RWPE1 (cell line): ENCODE measurements around the gene IFNE.

Experiments used
- CTCF ChIA-PET: fragments of 350-600 bp; sonication (Branson Sonifier 250); formaldehyde crosslinking; extraction: SDS; loops from one replicate; lab custom pipeline; 2021; lab: Yijun Ruan, JAX
- POLR2A ChIA-PET: fragments of 400-600 bp; formaldehyde crosslinking; extraction: SDS; loops from one replicate; lab custom pipeline; 2020; ENCODE audit warnings: antibody characterized with exemption; ENCODE audit not compliant: low non-redundant PET; lab: Yijun Ruan, JAX
- DNase-seq: peaks from one replicate; pipeline ENCODE4 v3.0.0; 2012; ENCODE audit warnings: low spot score
- H3K27ac ChIP-seq: fragments of 450-650 bp; 2 replicates; pipeline ENCODE4 v1.5.1; 2017
- TF ChIP-seq, protein P1 (sequence below): fragments of 450-650 bp; conservative IDR thresholded peaks from 2 replicates; pipeline ENCODE4 v1.5.1; 2017; ENCODE audit warnings: low read depth, mild to moderate bottlenecking

IFNE gene

DNA sequence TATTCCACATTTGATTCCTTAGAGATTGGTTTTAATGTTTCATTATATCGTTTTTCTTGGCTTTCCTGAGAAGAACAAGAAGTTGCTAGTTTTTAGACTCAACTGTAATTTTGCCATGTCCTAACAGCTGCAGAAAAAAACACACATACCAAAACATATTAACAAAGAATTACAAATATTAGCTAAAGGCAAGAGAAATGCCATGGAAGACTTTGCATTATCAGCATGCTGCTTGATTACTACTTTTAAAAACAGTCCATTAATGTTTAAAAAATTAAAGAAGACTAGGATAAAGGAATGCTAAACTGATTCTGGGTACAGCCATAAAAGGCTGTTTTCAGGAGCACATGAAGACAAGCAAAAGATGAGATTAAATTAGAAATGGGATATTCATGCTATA, 20.5 kb upstream of the IFNE start:
- H3K27ac ChIP-seq, result no peak overlapping the region
- ChIA-PET POLR2A (no interaction called here), CTCF (no interaction called here)
- TF ChIP-seq, protein P1, sequence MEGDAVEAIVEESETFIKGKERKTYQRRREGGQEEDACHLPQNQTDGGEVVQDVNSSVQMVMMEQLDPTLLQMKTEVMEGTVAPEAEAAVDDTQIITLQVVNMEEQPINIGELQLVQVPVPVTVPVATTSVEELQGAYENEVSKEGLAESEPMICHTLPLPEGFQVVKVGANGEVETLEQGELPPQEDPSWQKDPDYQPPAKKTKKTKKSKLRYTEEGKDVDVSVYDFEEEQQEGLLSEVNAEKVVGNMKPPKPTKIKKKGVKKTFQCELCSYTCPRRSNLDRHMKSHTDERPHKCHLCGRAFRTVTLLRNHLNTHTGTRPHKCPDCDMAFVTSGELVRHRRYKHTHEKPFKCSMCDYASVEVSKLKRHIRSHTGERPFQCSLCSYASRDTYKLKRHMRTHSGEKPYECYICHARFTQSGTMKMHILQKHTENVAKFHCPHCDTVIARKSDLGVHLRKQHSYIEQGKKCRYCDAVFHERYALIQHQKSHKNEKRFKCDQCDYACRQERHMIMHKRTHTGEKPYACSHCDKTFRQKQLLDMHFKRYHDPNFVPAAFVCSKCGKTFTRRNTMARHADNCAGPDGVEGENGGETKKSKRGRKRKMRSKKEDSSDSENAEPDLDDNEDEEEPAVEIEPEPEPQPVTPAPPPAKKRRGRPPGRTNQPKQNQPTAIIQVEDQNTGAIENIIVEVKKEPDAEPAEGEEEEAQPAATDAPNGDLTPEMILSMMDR, result no peak
- no peak for DNase-seq

DNA sequence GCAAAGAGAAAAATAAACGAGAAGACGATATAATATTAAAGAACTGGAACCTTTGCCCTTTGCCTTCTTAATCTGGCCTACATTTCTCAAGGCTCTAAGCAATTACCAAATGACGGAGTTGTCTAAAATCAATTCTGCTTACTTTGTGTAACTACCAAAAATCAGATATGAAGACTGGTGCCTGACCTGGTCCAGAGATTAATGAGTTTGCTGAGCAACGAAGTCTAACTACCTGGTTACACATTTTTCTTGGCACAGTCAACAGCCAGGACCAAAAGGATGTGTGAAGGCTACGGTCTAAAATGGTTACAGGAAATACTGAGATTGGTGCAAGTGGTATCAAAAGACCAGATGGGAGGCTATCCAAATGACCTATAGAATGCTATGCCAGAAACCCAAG, 17.8 kb upstream of the IFNE start:
- CTCF ChIA-PET, result no interaction called here
- no peak overlapping the region for H3K27ac ChIP-seq
- TF ChIP-seq, protein P1, result no peak
- DNase-seq, result no peak
- POLR2A ChIA-PET, result no interaction called here

DNA sequence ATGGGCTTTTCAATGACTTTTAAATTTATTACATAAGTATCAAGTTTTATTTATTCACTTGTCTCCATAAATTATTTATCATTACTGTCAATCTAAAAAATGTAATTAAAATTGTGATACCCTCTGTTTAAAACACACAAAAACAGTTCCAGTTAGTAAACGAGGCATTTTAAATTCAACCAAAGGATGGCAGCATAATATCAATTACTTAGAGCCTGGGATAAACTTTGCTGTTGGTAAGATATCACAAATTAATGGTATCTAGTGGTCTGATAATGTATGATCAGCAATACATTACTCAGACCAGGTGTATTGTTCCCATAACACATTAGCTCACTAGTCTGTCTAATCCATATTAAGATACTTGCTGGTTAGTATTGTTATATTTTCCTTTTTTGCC, 9.6 kb upstream of the IFNE start:
- no peak for DNase-seq
- peak overlapping the region; percentile 30 for H3K27ac ChIP-seq
- POLR2A ChIA-PET, result no interaction called here
- TF ChIP-seq, protein P1, result no peak
- CTCF ChIA-PET, result interaction anchor here (1.2 kb wide), 1 partner anchor 13 kb away, joined by 3 read pairs; no protein-coding TSS in a partner anchor

DNA sequence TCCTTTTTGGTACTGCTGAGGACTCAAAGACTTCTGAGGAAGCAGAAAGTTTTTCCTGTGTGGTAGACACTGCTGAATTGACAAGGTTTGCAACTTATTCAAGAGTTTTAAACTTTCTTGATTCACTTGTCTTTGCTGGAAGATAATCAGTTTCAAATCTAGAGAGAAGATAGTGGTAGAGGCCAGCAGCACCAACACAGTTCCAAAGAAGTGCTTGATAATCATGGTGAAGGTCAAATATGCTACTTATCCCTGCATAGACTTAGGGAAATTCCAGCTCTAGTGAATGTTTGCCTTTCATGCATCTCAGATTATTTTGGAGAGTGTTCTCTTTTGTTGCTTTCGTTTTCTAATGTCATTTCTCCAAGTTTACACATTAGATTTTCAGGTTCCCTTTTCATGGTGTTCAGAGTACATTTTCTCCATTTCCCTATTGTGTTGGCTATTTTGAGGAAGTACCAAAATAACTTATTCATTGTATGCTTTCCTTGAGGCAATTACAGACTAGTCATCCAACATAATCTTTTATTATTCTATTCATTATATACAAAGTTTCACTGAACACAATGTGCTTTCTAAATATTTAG, 550 bp downstream of the IFNE start:
- no peak overlapping the region for H3K27ac ChIP-seq
- CTCF ChIA-PET, result no interaction called here
- TF ChIP-seq, protein P1, result no peak
- no peak for DNase-seq
- POLR2A ChIA-PET, result no interaction called here

DNA sequence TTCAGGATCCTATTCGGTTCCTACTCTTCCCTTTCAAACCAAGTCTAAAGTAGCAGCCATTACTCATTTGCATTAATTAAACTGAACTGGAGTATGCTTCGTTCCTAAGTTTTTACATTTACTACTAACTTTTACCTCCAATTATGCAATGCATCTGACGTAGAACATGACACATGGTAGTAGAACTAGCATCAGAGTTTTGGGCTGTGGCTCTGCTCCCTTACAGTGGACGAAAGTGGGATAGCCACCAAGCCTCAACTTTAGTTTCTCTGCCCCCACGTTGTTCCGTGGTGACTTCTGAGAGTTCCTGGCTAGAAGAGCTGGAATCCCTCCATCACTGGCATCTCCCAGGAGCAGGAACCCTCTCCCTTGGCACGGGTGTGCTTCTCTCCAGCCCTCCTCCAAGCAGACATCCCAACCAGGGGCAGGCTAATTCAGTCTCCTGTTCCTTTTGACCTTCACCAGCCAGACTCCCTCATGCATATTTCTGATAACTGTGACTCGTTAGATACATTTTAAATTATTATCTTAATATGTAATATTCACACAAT, 2.9 kb downstream of the IFNE start:
- no peak overlapping the region for H3K27ac ChIP-seq
- TF ChIP-seq, protein P1, result no peak
- ChIA-PET POLR2A (interaction anchor here (0.6 kb wide), 1 partner anchor 13 kb away, joined by 4 read pairs; no protein-coding TSS in a partner anchor), CTCF (interaction anchor here (0.6 kb wide), 1 partner anchor 174 kb away, joined by 3 read pairs; no protein-coding TSS in a partner anchor)
- no peak for DNase-seq

DNA sequence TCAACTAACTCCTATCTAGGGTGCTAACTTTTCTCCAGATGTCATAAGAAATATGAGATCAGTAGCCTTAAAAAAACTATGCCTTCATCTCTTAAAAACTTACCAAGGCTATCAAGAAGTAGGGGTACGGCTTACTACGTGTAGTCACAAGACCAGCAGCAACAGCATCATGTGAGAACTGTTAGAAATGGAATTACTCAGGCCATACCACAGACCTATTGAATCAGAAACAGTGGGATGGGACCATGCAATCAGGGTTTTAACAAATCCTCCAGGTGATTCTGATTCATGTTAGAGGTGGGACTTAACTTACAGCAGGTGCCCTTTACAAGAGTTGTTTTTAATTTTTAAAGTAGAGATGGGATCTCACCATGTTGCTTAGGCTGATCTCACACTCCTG, 4.6 kb downstream of the IFNE start:
- no peak for DNase-seq
- TF ChIP-seq, protein P1, result no peak
- ChIA-PET POLR2A (no interaction called here), CTCF (no interaction called here)
- no peak overlapping the region for H3K27ac ChIP-seq
